H54 (cell line): ENCODE data around the gene GLIS2.

Experiments
- DNase-seq: peaks from one replicate; pipeline ENCODE4 v3.0.0; 2011; ENCODE audit warnings: low spot score, mixed read lengths; ENCODE audit not compliant: insufficient read length
- FAIRE-seq: peaks from 3 replicates; lab custom pipeline; 2011; peaks lifted over from hg19 to GRCh38; lab: Jason Lieb, UNC
- POLR2A ChIP-seq: IDR thresholded peaks from 2 replicates; pipeline ENCODE4 v1.6.1; 2011; ENCODE audit warnings: low read depth, mild to moderate bottlenecking, low read length

Gene GLIS2

DNA sequence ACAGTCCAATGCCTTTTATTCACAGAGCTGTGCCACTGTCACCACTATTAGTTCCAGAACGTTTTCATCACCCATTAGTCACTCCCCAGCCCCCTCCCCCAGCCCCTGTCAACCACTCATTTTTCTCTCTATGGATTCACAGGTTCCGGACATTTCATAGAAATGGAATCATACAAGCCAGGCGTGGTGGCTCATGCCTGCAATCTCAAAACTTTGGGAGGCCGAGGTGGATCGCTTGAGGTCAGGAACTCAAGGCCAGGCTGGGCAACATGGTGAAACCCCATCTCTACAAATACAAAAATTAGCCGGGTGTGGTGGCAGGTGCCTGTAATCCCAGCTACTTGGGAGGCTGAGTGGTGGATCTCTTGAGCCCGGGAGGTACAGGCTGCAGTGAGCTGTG lies 36.0 kb downstream of the GLIS2 start:
- TF ChIP-seq POLR2A, result no peak
- FAIRE-seq (no peak), DNase-seq (no peak)

DNA sequence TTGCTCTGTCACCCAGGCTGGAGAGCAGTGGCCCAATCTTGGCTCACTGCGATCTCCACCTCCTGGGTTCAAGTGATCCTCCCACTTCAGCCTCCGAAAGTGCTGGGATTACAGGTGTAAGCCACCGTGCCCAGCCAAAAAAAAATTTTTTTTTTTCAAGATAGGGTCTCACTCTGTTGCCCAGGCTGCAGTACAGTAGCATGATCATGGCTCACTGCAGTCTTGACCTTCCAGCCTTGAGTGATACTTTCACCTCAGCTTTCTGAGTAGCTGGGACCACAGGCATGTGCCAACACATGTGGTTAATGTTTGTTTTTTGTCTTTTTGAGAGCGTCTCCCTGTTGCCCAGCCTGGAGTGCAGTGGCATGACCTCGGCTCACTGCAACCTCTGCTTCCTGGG lies 37.0 kb downstream of the GLIS2 start:
- no peak for TF ChIP-seq POLR2A
- DNase-seq (no peak), FAIRE-seq (no peak)

DNA sequence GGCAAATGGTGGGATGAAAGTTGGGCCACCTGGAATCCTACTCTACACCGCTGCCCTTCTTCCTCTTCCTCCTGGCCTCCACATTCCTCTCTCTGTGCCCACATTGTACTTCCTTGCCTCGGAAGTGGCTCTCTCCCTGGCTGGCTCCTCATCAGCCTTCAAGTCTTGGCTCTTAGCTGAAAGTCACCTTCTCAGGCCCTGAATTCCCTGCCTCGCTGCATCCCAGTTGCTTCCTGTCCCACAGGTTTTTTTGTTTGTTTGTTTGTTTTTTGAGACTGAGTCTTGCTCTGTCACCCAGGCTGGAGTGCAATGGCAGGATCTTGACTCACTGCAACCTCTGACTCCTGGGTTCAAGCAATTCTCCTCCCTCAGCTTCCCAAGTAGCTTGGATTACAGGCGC lies 37.8 kb downstream of the GLIS2 start:
- FAIRE-seq (no peak), DNase-seq (no peak)
- TF ChIP-seq POLR2A, result no peak

DNA sequence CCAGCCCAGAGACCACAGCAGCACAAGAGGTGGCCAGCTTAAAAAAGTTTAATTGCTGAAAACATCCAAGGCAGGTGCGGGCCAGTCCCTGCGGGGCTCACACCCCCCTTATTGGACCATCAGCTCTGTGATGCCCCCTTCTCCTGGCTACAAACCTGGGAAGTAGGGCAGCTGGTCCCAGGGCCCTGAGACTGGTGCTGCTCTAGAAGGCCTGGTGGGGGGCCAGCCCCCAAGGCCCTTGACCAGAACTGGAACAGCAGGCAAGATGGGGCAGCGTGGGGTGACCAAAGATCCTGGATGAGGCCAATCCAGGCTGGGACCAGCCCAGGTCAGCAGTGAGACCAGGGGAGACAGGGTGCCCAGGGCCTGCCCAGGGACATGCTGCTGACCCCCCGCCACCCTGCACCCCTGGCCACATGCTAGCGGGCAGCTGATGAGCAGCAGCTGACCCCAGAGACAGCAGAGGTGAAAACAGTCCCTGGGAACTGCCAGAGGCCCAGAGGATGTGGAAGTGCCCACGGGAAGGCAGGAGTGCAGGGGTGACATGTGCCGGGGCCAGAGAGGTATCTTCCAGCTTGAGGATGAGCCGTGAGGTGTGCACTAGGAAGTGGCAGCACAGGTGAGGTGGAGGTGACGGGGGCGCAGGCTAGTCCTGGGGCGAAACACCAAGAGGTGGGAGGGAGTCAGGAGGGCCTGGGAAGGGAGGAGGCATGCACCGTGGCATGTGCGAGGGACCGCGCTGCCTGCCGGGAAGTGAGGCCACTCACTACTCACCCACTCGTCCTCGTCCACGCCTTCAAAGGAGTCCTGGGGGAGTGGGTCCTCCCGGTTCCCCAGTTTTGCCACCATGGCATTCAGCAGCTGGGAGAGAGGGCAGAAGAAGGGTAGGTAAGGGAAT lies 38.9 kb downstream of the GLIS2 start:
- TF ChIP-seq POLR2A, result no peak
- FAIRE-seq, result no peak
- DNase-seq, result no peak

DNA sequence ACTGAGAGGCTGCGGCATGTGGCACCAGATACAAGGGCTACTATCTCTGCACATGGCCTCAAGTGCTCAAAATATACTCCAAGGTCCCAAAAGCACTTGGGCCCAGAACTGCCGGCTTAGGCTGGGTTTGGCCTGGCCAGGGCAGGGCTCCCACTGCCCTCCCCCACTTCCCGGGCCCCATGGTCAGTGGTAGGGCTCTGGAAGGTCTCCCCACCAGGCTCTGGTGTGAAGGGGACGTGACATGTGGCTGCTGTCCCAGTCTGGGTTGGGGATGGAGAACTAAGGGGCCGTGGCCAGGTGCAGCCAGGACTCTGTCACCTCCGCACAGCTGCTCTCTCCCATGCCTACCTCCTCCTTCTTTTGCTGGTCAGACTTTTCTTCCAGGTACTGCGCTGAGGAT lies 41.0 kb downstream of the GLIS2 start:
- TF ChIP-seq POLR2A, result no peak
- no peak for FAIRE-seq

DNA sequence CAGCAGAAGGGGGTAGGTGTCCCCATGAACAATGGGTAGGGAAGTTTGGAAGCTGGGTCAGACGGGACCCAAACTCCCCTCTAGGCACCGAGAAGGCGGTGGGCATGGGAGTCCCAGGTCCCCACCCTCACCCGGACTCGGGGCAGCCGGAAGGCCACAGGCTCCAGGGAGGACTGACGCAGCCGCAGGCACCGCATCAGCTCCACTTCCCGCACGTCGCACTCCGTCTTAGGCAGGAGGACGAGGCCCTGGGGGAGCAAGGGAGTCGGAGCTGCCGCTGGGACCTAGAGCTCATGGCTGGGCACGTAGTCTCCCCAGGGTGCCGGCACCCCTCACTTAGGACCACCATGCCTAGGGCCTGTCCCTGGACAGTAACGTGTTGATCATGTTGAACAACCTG lies 42.4 kb downstream of the GLIS2 start:
- DNase-seq, result no peak
- no peak for TF ChIP-seq POLR2A
- FAIRE-seq, result no peak

More for the DNA sequence above, 41.0 kb downstream of the GLIS2 start:
- DNase-seq, result no peak

DNA sequence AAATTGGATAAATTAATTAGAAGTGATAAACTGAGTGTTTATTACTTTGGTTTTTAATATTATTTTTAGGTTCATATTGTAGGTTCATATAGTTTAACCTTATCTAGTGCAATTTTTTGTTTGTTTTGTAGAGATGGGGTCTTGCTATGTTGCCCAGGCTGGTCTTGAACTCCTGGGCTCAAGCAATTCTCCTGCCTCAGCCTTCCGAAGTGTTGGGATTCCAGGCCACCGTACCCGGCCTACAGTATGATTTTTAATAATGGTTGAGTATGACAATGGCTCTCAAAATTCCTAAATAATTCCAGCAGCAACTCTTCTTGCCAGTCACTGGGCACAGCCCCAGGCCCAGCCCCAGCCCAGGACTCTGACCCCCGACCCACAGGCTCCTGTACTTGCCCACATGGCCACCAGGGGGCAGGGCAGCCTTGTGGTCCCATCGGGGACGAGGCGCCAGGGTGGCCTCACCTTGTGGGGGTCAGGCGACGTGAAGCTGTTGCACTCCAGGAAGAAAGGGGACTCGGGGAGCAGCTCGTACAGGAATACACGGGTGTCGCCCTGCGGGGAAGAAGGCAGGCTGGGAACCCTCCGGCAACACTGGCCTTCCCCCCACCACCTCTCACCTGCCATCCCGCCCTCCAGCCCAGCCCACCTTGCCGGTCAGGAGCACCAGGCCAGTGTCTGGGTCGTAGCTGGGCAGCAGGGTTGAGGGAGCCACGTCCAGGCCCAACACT lies 43.1 kb downstream of the GLIS2 start:
- FAIRE-seq, result no peak
- no peak for DNase-seq
- no peak for TF ChIP-seq POLR2A

DNA sequence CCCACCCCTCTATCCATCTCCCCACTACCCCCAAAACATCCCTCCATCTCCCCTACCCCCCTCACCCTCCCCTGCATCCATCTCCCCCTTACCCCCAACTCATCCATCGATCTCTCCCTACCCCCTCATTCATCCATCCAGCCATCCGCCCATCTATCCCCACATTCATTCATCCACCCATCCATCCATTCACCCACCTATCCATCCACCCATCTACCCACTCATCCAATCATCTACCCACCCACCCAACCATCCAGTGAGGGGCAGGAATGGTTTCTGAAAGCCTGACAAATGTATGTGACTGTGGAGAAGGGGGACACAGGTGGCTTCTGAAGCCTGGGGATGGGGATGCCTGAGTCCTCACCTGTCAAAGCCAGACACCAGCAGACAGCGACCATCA lies 44.0 kb downstream of the GLIS2 start:
- DNase-seq (no peak), FAIRE-seq (no peak)
- no peak for TF ChIP-seq POLR2A

DNA sequence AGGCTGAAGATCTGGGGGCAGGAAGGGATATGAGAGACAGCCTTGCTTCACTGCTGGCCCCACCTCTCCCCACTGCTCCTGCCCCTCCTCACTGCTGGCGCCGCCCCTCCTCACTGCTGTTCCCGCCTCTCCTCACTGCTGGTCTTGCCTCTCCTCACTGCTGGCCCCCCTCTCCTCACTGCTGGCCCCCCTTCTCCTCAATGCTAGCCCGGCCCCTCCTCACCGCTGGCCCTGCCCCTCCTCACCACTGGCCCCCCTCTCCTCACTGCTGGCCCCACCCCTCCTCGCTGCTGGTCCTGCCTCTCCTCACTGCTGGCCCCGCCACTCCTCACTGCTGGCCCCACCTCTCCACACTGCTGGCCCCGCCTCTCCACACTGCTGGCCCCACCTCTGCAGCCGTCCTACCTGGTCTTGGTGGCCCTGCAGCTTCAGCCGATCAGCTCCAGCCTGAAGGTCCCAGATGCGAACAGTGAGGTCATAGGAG lies 44.7 kb downstream of the GLIS2 start:
- FAIRE-seq (no peak), DNase-seq (no peak)
- no peak for TF ChIP-seq POLR2A

DNA sequence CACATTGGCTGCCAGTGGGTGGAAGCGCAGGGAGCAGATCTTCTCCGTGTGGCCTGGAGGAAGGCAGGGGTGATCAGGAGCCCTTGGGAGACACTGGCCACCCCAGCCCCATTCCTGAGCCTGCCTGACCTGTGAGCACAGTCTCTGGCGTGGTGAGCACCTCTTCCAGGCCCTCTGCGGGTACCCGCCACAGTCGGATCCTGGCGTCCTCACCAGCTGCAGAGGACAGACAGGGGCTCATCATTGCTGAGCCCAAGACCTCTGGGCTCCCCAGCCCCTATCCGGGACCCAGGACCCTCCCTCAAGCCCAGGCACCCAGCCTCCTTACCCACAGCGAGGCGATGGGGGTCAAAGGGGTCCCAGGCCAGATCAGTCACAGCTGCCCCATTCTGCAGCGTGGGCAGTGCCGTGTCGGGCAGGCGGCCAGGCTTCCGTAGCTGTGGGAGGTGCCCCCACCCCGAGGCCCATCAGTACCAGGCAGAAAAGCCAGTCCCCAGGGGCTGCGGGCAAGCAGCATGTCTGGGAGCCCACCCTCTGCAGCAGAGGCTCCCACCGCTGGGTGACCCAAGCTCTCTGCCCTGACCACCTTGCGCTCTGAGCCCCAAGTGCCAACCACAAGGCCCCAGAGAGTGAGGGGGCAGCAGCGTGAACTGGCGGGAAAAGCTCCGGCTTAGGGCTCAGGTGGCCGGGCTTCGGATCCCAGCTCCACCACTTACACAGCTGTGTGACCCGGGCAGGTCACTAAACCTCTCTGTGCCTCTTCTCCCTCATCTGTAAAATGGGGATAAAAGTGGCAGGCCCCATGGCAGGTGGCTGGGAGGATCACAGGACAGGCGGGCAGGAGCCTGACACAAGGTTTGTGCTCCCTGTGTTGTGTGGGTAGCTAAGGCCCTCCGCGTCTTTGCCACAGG lies 45.4 kb downstream of the GLIS2 start:
- no peak for FAIRE-seq
- TF ChIP-seq POLR2A, result no peak
- DNase-seq, result no peak

DNA sequence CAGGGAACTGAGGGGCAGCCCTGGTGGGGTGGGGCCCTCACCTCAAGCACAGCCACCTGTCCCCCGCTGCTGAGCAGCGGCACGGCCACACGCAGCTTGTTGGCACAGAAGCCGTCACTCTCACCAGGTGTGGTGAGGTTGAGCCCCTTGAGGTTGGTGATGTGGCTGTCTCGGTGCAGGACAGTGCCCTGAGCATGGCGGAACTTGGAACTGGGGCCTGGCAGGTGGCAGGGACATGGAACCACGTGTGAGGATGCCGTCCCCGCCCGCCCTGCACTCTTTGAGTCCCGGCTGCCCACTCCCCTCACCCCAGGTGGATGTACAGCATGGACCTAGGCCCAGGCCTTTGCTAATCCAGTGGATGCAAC lies 46.1 kb downstream of the GLIS2 start:
- DNase-seq, result no peak
- FAIRE-seq, result no peak
- no peak for TF ChIP-seq POLR2A

DNA sequence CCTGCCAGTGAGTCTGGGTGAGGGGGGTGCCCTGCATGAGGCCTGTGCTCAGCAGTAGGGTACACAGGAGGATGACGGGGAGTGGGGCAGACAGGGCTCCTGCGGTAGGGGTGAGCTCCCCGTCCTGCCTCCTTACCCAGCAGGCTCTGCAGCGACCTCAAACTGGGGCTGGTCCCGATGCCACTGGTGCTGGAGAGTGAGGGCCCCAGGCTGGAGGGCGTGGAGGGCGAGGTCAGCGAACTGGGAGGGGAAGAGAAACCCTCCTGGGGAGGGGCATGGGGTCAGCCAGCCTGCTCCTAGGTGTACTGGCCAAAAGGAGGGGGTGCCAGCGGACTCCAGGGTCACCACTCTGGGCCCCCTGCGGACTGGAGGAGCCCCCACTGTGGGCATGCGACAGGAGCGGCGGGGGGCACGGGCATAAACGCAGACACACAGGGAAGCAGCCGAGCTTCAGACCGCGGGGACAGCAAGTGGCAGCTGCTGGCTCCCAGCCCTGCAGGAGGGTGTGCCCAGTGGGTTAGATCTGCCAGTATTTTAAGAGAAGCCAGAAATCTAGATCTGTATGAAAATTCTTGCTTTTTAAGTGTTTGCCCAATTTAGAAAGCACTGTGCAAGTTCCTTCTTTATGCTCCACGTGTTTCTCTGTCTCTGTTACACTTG lies 46.7 kb downstream of the GLIS2 start:
- DNase-seq (no peak), FAIRE-seq (no peak)
- no peak for TF ChIP-seq POLR2A
